SIG-M5 (cell line): ENCODE measurements around the gene NOP10.

Source experiments
- DNase-seq: peaks from one replicate; lab custom pipeline; 2025; lab: John Stamatoyannopoulos, UW

Gene NOP10

GRCh38 chr15:34331809-34332208 lies 11.1 kb downstream of the NOP10 start:
- no peak for DNase-seq

- DNase-seq, result no peak
Observed at GRCh38 chr15:34330279-34330678, 12.7 kb downstream of the NOP10 start.

GRCh38 chr15:34329006-34329405 lies 13.9 kb downstream of the NOP10 start:
- DNase-seq, result no peak

- no peak for DNase-seq
Observed at GRCh38 chr15:34327906-34328305, 15.0 kb downstream of the NOP10 start.

- DNase-seq, result no peak
Observed at GRCh38 chr15:34325368-34325767, 17.6 kb downstream of the NOP10 start.

GRCh38 chr15:34324933-34325332 lies 18.0 kb downstream of the NOP10 start:
- DNase-seq, result no peak

- DNase-seq, result no peak
Observed at GRCh38 chr15:34323217-34323616, 19.7 kb downstream of the NOP10 start.

- no peak for DNase-seq
Observed at GRCh38 chr15:34318277-34319079, 24.5 kb downstream of the NOP10 start.

GRCh38 chr15:34314491-34315490 lies 28.1 kb downstream of the NOP10 start:
- DNase-seq, result no peak

GRCh38 chr15:34311563-34311962 lies 31.4 kb downstream of the NOP10 start:
- DNase-seq, result no peak

- no peak for DNase-seq
Observed at GRCh38 chr15:34304613-34305012, 38.3 kb downstream of the NOP10 start.

GRCh38 chr15:34301058-34301457 lies 41.9 kb downstream of the NOP10 start:
- no peak for DNase-seq

- no peak for DNase-seq
Observed at GRCh38 chr15:34297059-34297458, 45.9 kb downstream of the NOP10 start.

- no peak for DNase-seq
Observed at GRCh38 chr15:34292621-34293020, 50.3 kb downstream of the NOP10 start.
